Measurements from ENCODE around the gene IQCN.
A peak's percentile ranks its signal among the peaks of the same experiment; 100 is the strongest.

IQCN gene

GRCh38 chr19:18281082-18282020 lies 7.1 kb upstream of the IQCN start, which contains the start of gene JUND:
Gene JUND (minus strand): TSS chr19:18281622. CDS start chr19:18281484, 138 bp downstream.
- TF ChIP-seq CTCF (conservative IDR thresholded peaks at IDR 0.05; ENCODE audit: control insufficient read depth, insufficient read depth, low read depth, low read length): no peak
- peak within 1 kb of the TSS; percentile 92 for H3K4me3 ChIP-seq (ENCODE audit: control insufficient read depth, low read depth, low read length)
- peak; percentile 96 for DNase-seq (ENCODE audit: low read depth)

DNA sequence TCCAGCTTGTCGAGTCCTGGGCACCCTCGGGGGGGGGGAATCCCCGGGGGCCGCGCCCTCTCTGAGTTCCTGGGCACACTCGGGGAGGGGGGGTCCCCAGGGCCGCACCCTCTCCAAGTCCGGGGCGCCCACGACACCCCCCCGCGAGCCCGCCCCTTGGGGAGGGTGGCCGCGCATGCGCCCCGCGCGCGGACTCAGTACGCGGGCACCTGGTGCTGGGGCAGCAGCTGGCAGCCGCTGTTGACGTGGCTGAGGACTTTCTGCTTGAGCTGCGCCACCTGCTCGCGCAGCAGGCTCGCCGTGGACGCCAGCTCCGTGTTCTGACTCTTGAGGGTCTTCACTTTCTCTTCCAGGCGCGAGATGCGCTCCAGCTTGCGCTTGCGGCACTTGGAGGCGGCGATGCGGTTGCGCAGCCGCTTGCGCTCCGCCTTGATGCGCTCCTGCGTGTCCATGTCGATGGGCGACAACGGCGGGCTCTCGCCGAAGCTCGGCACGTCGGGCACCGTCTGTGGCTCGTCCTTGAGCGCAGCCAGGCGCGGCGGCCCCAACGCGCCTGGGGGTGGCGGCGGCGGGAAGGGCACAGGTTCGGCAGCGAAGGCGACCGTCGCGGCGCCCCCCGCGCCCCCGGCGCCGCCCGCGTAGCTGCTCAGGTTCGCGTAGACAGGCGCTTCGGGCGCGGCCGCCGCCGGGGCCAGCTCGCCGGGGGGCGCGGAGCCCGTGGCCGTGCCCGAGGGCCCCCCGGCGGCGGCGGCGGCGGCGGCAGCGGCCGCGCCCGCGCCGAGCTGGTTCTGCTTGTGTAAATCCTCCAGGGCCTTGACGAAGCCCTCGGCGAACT lies 6.2 kb upstream of the IQCN start:
- H3K4me3 ChIP-seq (ENCODE audit: control insufficient read depth, low read depth, low read length): peak overlapping the region; percentile 92
- no peak for TF ChIP-seq CTCF (conservative IDR thresholded peaks at IDR 0.05; ENCODE audit: control insufficient read depth, insufficient read depth, low read depth, low read length)
- peak; percentile 66 for DNase-seq (ENCODE audit: low read depth)

DNA sequence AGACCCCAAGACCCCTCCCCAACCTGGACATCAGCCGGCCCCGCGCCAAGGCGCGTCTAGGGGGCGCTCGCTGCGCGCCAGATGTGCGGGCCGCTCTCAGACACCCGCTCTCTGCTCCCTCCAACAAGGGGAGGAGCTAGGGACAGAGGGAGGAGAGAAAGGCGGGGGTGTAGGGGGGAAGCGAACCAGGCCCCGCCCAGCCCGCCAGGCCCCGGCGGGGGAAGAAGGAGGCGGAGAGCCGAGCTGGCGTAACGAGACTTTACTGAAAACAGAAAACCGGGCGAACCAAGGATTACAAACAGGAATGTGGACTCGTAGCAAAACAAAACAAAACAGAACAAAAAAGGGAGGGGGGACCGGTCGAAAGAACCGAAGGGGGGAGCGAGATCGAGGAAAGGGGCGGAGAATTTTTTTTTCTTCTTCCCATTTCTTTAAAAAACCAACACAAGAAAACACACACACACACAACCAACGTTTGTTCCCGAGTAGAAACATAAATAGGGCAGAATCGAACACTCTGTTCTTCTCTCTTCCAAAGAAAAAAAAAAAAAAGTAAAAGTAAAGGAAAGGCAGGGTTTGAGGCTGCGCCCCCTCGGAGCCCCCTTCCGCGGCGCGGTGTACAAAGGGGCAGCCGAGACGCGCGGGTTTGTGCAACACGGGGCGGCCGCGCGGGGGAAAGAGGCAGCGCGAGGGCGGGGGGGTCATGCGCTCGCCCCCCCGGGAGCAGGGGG lies 5.4 kb upstream of the IQCN start:
- TF ChIP-seq CTCF (conservative IDR thresholded peaks at IDR 0.05; ENCODE audit: control insufficient read depth, insufficient read depth, low read depth, low read length): peak; percentile 86
- peak overlapping the region; percentile 92 for H3K4me3 ChIP-seq (ENCODE audit: control insufficient read depth, low read depth, low read length)
- peak; percentile 94 for DNase-seq (ENCODE audit: low read depth)

GRCh38 chr19:18279266-18279515 lies 4.9 kb upstream of the IQCN start:
- peak overlapping the region; percentile 92 for H3K4me3 ChIP-seq (ENCODE audit: control insufficient read depth, low read depth, low read length)
- DNase-seq (ENCODE audit: low read depth): no peak
- no peak for TF ChIP-seq CTCF (conservative IDR thresholded peaks at IDR 0.05; ENCODE audit: control insufficient read depth, insufficient read depth, low read depth, low read length)

DNA sequence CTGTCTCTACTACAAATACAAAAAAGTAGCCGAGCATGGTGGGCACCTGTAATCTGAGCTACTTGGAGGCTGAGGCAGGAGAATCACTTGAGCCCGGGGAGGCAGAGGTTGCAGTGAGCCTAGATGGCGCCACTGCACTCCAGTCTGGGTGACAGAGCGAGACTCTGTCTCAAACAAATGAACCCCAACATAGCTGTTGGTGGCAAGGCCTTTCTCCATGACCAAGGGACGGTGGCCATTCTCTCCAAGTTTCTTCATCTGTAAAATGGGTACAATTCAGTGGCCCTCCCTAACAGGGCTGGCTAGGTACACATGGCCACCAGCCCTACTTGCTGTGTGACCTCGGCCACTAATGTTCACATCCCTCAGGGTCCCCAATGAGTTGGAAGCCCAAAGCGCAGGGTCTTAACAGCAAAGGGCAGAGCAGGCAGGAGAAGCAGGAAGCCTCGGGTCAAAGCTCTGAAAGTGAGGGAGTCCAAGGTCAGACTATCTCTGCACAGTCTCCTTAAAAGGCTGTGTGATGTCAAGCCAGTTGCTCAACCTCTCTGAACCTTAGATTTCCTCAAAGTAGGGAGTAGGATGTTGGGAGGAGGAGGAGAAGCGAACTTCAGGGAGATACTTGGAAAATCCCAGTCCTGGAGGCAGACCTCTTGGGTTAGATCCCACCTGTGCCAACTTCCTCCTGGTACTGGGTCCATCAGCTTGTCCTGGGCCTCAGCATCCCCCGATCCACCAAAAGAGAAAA lies 4.4 kb upstream of the IQCN start:
- peak overlapping the region; percentile 92 for H3K4me3 ChIP-seq (ENCODE audit: control insufficient read depth, low read depth, low read length)
- peak; percentile 26 for TF ChIP-seq CTCF (conservative IDR thresholded peaks at IDR 0.05; ENCODE audit: control insufficient read depth, insufficient read depth, low read depth, low read length)
- DNase-seq (ENCODE audit: low read depth): no peak

Measured in fibroblast of mammary gland (primary cell).